Stimulated activated CD4-positive, alpha-beta T cell treated with anti-CD3 and anti-CD28 coated beads, Interleukin-2, amount 100 ng/mL, for 4 hours (primary cell): ENCODE data around the gene RAD9A.

ENCODE experiments used
- DNase-seq: peaks from one replicate; pipeline ENCODE4 v3.0.0-alpha.2; 2020; ENCODE audit warnings: low read depth

RAD9A gene

DNA sequence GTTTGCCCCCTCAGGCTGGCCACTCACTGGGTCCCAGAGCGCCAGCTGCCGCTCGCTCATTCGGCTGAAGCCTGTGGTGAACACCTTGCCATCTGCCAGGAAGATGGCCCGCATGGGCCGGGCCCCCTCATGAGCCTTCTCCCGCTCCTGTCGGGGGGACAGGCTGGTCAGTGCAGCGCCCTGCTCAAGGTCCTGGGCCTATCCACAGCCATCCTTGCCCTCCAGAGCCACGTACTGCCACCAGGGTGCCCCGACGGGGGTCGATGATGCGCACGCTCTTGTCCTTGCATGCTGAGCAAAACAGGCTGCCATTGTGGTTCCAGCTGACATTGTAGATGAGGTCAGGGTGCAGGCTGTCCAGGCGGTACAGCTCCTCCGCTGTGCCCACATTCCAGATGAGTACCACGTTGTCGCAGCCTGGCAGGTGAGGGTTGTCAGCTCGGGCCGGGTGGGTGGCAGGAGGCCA, 49.3 kb downstream of the RAD9A start:
- DNase-seq: no peak

- DNase-seq: no peak
Measured at GRCh38 chr11:67441731-67442351, 50.1 kb downstream of the RAD9A start.

DNA sequence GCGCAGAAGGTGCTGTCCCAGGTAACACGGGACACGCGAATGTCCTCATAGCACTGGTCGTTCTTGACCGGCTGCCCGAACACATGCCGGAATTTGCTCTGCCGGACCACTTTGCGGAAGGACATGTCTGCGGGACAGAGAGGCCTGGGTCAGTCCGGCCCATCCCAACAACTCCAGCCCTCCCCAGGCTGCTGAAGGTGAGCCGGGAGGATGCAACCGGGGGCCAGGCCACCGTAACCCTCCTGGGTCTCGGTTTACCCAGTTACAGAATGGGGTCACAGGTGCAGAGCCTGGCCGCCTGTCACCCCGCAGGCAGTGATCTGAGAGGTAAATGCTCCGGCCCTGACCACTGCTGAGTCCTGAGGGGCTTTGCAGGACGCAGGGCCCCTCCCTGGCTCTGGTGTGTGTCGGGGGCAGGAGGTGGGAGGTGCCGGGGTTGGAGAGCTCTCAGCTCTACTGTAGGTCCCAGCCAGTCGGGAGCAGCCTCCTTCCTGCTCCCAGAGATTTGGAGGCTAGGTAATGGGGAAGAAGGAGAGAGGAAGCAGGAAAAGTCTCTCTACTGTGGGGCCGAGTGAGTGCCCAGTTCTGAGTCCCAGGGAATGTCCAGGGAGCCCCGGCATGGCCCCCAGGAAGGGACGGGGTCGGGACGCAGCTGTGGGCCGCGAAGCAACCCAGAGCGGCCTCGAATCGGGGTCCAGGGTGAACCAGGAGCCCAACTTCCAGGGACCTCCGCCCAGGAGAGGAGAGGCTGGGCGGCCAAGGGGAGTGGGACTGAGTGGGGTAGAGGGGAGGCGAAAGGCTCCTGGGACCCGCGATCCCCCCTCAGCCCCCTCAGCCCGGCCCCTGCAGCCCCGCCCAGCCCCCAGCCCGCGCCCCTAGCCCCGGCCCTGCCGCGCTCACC, 51.0 kb downstream of the RAD9A start:
- DNase-seq: no peak

DNA sequence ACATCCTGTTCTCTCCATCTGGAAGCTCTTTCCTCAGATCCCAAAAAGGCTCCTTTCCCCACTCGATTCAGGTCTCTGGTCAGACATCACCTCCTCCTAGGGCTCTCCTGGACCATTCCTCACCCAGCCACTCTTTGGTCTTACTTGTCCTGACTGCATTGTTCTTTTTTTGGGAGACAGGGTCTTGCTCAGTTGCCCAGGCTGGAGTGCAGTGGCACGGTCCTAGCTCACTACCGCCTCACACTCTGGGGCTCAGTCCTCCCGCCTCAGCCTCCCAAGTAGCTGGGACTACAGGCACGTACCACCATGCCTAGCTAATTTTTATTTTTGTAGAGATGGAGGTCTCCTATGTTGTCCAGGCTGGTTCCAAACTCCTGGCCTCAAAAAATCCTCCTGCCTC, 53.7 kb downstream of the RAD9A start:
- DNase-seq: no peak
